ENCODE measurements around the gene SCO1.
"Not testable (repeated sequence)": the region's sequence is repeated elsewhere in the genome, so short reads cannot be mapped to it uniquely, and the experiment has no call there.

SCO1 gene

DNA sequence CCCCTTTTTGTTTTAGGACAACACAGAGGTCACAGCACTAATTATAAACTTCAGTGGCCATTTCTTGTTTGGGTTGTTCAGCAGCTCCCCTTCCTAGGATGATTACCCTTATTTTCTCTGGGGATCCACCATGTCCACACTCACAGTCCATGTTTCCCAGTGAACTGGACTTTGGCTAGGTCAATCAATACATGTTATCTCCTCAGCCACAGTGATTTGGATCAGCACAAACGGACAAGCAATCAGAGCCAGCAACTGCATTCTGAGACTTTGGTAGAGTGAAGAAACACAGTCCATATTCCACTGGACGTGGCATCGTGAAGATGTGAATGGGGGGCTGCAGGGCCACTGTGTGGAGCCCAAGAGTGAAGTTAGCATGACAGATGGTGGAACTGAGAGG, 27.9 kb upstream of the SCO1 start:
- DNase-seq (ENCODE audit: low spot score) = no peak

GRCh38 chr17:10724546-10725195, 27.3 kb upstream of the SCO1 start:
- no peak for DNase-seq (ENCODE audit: low spot score)

DNA sequence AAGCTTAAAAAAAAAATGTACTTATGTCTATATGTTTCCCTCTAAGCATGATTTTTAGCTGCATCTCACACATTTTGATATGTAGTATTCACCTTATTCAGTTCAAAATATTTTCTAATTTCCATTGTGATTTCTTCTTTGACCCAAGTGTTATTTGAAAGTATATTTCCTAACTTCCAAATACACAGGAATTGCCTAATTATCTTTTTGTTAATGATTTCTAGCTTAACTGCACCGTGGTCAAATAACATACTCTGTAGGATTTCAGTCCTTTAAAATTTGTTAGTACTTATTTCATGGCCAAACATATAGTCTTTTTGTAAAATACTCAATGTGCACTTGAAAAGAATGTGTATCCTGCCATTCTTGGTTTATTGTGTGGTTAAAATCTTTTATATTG, 21.2 kb upstream of the SCO1 start:
- no peak for DNase-seq (ENCODE audit: low spot score)

GRCh38 chr17:10716218-10716617, 18.9 kb upstream of the SCO1 start:
- no peak for DNase-seq (ENCODE audit: low spot score)

DNA sequence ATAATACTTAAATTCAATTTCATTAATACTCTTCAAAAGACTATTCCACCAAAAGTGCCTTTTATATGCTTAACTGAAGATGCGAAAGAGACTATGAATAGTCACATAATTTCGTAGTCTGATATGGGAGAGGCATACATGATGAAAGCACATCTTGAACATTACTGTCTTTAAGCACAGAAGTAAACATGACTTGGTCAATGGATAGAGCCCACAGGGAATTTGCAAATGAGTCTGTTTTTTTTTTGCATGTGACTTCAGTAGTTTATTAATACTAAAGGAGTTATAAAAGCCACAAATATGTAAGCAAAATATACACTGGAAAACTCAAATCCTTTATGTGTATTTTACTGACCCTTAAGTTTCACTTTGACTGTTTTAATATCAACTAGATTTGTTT, 16.0 kb upstream of the SCO1 start:
- no peak for DNase-seq (ENCODE audit: low spot score)

GRCh38 chr17:10705727-10706126, 8.4 kb upstream of the SCO1 start:
- no peak for DNase-seq (ENCODE audit: low spot score)

DNA sequence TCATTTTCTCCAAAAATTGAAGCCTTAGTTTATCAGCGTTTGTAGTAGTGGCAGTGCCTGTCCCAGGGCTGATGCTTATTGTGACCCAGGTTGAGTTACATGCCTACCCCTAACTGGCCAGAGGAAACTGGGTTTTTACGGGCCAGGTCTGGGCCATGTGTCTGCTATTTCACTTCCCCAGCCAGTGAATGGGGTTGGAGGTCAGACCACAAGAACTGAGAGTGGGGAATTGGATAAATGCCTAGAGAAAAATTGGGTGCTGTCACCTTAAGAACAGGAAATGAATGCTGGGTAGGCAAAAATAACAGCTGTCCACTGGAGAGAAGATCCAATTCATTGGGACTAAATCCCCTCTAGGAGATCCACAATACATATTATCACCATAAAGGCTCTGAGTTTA, 5.2 kb upstream of the SCO1 start:
- no peak for DNase-seq (ENCODE audit: low spot score)

- DNase-seq (ENCODE audit: low spot score) = no peak
Observed at GRCh38 chr17:10699856-10700255, 2.5 kb upstream of the SCO1 start.

DNA sequence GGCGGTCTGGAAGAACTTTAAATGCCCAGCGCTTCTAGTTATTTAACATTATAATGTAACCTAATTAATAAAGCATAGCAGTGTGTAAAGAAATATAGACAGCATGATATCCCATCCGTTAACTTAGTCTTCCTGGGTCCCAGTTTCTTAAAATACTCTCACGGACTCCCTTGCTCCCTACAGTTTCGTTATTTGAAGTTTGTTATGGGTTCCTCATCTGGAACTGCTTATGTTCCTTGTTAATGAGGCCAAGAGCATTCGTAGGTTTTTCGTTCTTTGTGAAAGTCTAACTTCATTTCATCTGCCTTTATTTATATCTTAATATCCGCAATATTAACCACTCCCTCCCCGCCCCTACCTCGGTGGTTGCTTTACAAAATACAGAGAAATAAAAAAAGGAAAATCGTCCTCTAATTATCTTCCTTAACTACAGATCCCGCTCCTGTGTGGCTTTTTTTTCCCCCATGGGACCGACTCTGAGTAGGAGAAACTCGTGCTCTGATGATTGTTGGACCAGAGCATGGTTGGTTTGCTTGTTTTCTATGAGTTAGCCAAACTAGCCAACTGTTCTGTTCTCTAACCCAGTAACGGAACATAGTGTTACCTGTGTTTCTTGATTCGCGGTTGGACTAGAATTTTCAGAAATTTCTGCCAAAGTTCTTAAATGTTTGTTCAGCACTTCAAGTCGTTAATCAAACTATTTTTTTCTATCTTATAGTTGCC, 924 bp upstream of the SCO1 start:
- DNase-seq (ENCODE audit: low spot score) = no peak

- not testable (repeated sequence) for DNase-seq (ENCODE audit: low spot score)
Observed at GRCh38 chr17:10695875-10696407, 1.4 kb downstream of the SCO1 start.

DNA sequence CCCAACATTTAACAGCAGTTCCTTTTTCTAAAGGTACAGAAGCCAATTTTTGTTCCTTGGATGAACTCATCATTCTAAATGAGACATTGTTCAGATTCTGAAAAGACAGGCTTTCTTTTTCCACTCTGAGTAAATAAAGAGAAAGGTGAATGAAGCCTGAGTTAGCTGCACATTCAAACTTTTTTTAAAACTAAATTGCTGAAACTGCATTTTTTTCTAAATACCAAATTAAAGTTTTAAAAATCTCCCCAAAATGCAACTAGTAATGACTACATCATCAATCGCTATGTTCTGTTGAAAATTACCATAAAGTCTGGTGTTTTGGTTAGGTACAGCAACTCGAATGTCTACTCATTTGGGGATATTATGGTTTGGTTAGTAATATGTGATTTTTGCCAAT, 9.8 kb downstream of the SCO1 start:
- DNase-seq (ENCODE audit: low spot score) = no peak

DNA sequence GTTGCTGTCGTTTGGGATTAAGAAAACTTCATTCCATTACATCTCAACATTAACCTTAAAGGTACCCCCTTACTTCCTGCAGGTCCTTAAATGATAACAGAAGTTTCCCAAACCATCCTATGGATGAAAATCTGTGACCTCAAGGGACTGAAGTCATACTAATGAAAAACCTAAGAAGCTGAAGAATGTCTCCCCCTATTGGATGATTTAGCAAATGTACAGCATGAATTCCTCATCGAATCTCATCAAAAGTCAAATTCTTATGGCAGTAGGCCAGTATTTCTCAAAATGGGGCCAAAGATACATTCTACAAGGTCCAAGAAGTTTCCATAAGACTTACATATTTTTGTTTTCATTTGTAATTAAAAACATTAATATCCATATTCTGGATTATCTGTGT, 13.5 kb downstream of the SCO1 start:
- DNase-seq (ENCODE audit: low spot score) = no peak

DNA sequence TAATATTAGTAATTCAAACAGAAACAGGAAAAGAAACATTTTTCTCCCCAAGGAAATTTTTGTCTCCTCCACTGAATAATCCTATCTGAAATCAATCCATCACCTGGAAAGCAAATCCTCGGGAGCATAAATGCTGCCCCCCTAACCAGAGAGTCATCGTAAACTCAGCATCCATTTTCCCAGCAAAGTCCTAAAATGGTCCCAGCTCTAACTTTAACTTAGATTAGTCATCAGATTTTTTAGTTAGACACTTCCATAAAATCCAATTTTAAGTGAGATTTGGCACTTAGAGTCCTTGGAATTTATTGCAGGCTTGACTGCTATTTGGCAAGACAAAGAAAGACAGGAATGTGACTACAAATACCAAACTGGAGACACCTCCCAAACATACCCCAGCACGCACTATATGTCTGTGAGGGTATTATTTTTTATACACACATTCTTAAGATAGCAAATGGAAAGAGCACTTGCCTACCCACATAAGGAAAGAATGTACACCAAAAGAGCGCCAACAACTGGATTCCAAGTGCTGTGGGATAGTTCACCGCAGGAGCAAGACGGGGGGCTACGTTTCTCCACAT, 15.4 kb downstream of the SCO1 start:
- no peak for DNase-seq (ENCODE audit: low spot score)

GRCh38 chr17:10674704-10675103, 22.6 kb downstream of the SCO1 start:
- no peak for DNase-seq (ENCODE audit: low spot score)

- no peak for DNase-seq (ENCODE audit: low spot score)
Observed at GRCh38 chr17:10673312-10673711, 24.0 kb downstream of the SCO1 start.

DNA sequence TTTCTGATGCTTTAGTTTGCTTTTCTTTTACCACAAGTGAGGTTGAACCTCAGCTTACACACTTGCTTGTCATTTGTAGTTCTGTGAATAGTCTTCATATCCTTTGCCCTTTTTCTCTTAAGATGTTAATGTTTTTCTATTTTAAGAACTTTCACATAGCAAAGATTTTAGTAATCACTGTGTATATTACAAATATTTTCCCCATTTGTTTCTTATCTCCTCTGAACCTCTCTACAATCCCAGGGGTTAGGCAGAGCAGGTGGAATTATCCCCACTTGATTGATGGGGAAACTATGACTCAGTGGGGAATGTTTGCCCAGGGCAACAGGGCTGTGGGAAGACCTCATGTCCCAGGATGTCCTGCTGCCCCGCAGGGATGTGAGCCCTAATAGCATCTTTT, 28.6 kb downstream of the SCO1 start:
- no peak for DNase-seq (ENCODE audit: low spot score)

GRCh38 chr17:10666906-10667305, 30.4 kb downstream of the SCO1 start:
- DNase-seq (ENCODE audit: low spot score) = no peak

DNA sequence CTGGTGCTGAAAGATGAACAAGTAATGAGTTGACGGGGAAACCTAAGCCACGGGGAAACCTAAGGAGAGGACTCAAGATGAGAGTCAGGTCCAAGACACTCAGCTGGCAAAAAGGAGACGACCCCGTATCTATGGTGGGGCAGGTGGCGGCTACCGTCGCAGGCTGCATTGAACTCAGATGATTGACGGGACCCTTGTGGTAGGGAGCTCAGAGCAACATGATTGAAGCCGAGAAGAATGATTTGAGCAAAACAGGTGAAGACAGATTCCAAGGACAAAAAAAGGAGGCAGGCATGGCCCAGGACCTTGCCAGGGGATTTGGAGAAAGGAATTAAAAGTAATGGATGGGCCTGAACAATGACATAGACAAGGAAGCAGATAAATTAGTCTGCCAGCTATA, 32.8 kb downstream of the SCO1 start:
- no peak for DNase-seq (ENCODE audit: low spot score)

DNA sequence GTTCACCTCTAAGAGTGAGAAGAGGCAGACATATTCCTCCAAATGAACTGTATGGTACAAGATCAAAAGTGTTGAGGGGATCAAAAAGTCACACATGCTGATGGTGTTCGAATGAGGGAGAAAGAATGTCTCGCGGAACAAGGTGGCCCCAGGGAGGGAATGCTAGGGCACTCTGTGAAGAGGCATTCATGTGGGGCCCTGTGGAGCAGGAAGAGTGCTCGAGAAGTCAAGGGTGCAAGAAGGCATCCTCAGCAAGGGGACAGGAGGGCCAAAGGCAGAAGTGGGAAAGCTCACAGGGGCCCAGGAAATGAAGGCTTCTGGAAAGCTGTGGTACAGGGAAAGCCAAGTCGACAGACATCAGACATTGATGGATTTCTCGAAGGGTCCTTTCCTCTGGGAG, 34.1 kb downstream of the SCO1 start:
- DNase-seq (ENCODE audit: low spot score) = no peak

- no peak for DNase-seq (ENCODE audit: low spot score)
Observed at GRCh38 chr17:10661437-10661836, 35.9 kb downstream of the SCO1 start.

DNA sequence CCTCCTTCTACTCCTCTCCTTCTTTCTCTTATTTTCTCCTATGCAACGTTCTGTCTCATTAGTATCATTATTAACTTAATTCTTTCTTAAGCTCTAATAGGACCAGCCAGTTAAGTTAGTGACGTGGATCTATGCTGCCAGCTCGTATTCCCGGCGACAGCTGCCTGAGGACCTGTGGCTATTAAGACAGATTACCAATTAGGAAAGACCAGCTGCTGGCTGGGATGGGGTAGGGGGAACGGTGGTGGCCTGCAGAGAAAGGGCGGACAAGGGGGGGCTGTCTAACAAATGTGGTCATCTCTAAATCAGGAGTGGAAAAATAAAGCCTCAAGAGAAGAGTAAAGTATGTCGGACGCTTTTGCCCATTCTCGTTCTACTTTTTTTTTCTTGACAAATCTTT, 39.5 kb downstream of the SCO1 start:
- DNase-seq (ENCODE audit: low spot score) = no peak

- DNase-seq (ENCODE audit: low spot score) = no peak
Observed at GRCh38 chr17:10657148-10657547, 40.2 kb downstream of the SCO1 start, which contains the start of gene MYH3. Gene MYH3 (minus strand): TSS chr17:10657309. CDS start chr17:10655064, 2,245 bp downstream.

DNA sequence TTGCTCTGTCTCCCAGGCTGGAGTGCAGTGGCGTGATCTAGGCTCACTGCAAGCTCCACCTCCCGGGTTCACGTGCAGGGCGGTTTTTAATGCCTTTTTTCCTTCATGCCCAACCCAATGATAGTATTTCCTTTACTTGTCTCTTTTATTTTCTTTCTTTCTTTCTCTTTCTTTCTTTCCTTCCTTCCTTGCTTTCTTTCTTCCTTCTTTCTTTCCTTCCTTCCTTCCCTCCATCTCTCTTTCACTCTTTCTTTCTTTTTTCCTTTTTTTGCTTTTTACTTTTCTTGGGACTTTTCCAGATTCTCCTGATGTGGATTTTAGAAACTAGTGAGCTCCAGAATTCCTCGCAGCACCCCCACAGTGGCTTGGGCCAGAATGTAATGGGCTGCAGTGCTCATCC, 43.3 kb downstream of the SCO1 start:
- no peak for DNase-seq (ENCODE audit: low spot score)
